Ramos (cell line): ENCODE data around the gene INAVA.

Source experiments
- in situ Hi-C: fragments of 300-500 bp; cut with MboI; formaldehyde crosslinking; loops from one replicate; pipeline ENCODE4 v1.14.3; 2022; ENCODE audit warnings: low sequenced_read_pairs; ENCODE audit not compliant: unreplicated experiment

INAVA gene

DNA sequence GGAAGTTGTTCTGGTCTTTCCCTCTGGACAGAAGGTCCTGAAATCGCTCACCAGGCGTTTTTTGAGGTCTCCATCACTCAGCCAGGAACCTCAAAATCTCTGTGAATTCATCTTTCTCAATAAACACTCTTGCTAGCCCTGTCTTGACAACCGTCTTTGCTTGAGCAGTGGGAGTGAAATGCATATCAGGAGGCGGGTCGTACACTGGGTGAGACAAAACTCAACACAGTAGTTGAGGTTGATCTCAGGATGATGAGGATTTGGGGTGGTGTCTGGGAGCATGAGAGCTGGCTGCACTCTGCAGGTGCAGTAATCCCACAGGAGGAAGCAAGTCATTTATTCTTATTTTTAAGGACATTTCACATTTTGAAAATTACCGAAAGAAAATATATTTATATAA lies 20.0 kb upstream of the INAVA start:
- in situ Hi-C loops, result no loop called here

DNA sequence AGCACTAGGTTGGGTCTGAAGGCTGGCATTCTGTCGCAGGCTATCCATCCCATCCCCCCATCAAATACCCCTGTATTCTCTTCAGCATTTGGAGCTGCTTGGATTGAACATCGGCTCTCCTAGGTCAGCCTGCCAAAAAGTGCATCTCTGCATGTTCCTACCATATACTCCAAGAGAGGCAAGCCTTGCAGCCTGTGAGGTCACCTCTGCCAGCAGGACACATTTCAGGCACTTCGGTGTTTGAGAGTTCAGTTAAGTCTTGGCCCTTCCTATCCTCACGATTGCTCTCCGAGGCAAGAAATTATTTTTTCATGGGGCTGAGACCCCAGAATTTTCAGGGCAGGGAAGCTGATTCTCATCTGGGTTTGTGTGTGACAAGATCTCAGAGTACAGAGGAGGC lies 19.3 kb upstream of the INAVA start:
- in situ Hi-C loops, result no loop called here

DNA sequence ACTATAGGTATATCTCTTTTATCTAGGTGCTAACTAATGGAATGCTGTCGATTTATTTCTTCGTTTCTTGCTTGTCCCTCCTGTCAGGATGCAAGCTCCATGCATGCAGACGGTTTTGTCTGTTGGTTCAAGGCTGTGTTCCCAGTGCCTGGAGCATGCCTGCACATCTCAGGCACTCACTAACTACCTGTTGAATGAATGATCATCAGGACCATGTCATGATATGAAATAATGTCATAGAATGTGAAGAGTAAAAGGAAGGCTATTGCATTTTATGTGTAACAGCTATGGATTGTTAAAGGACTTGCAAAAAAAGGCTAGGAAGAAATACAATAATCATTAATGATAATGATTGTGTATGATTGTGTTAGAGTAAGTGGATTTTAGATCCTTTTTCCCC lies 17.7 kb upstream of the INAVA start:
- in situ Hi-C loops, result no loop called here

DNA sequence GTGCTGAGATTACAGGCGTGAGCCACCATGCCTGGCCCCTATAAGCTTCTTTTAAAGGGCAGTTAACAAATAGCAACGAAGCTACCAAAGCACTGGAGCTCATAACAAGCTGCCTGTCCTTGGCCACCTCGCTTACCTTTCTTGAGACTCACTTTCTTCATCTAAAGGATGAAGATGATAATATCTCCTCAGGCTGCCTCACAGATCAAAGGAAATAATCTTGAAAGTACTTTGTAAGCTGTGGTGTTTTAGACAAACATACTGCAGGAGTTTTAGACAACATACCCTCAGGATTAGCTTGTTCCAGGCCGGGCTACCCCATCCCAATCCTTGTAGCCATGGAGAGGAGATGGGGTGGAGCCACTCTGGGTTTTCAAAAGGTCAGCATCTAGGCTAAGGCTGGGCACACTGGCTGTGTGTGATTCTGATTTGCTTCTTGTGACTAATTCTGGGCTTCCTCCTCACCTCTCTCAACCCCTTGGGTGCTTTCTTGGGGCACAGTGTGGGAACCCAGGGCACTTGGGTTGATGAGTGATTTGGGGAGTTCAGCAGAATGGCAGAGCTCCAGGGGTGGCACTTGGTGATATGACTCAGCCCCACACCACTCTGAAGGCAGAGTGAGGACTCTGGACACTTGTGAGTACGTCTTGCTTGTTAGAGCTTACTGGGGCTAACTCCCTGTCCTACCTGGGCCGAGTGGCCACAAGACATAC lies 16.7 kb upstream of the INAVA start:
- in situ Hi-C loops, result no loop called here

DNA sequence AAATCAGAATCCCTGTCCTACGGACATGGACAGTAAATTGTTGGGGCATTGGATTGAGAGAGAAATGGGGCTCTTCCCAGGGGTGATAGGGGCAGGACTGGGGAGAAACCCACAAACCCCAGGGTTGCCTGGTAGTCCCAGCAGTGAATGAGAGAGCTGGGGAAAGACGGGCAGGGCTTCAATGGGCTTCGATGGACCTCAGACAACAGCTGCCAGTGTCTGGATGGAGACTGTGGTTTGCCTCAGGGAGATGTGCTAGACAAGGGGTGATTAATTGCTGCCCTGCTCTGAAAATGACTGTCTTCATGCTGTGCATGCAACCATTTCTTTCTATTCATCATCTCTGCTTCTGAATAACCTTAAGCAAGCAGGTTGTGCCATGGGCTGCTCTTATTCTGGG lies 14.5 kb upstream of the INAVA start:
- in situ Hi-C loops, result no loop called here

DNA sequence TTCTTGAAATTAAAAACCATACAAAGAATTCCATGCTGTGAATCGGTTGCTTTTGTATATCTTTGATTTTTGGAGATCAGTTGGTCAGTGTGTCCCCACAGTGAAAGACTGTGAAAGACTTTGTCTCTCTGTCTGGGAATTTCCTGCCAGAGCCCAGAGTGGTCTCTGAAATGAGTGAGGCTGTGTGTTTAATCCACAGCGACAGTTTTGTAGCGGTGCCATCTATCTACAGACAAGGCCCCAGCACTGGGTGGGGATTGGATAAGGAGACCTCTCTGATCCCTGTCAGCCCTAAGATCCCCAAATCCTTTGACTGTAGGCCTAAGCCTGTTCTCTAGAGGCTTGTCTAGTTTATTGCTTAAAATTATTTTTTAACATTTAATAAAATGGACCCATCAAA lies 11.6 kb upstream of the INAVA start:
- in situ Hi-C loops, result no loop called here

DNA sequence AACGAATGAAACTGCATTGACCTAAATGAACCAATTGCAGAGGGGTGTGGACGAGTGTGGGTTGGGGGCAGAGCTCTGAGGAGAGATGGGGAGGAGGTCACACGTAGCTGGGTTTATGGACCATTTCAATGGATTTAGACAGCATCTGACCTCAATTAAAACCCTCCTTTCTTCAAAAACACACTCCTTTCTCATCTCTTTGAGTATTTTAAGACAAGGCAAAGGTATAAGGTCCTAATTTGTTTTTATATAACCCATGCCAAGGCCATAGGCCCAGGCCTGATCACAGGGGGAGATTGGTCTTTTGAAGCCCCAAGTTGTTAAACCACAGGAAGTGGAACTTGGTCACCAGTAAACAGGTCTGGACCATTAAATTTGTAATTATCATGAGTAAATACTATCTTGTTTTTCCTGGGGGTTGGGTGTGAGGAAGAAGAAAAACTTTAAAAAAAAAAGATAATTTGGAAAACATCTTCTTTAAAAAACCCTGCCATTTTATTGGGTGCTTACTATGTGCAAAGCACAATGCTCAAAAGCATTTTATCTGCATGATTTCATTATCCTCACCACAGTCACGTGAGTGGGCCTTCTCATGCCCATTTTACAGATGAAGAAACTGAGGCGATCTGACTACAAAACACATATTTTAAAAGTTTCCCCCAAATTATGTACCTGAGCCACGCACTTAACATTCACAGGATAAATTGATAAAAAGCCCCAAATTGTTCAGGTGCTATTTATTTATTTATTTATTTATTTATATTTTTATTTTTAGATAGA lies 8.9 kb upstream of the INAVA start:
- in situ Hi-C loops, result no loop called here

DNA sequence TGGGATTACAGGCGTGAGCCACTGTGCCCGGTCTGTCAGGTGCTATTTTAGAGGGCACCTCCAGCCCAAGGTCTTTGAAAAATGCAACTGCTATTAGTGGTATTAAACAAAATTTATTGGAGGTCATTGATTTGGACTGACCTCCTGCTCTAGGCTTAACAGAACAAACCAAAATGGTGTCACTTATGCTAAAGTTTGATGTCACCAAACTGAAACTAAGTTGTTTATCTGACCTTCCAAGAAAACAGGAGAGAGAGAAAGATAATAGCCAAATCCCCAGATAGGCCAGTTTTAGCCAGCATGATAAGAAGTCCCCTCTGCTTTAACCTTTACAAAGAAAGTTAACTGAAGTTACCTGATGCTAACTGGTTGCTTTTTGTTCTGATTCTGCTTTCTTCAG lies 8.1 kb upstream of the INAVA start:
- in situ Hi-C loops, result no loop called here

DNA sequence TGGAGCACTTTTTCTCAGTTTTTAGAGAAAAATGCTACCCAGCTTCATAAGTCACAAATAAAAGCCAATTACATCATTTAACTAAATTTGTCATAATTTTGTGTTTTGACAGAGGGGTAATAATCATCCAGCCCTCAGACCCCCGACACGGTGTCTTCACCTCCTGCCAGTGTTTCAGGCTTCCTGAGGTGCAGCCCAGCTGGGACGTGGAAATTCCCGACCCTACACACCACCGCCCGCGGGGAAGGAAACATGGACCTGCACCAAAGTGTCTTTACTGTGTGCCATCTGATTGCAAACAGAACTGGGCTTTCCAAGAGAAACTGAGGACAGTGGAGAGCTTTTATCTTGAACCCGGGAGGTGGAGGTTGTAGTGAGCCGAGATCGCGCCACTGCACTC lies 7.7 kb upstream of the INAVA start:
- in situ Hi-C loops, result no loop called here

DNA sequence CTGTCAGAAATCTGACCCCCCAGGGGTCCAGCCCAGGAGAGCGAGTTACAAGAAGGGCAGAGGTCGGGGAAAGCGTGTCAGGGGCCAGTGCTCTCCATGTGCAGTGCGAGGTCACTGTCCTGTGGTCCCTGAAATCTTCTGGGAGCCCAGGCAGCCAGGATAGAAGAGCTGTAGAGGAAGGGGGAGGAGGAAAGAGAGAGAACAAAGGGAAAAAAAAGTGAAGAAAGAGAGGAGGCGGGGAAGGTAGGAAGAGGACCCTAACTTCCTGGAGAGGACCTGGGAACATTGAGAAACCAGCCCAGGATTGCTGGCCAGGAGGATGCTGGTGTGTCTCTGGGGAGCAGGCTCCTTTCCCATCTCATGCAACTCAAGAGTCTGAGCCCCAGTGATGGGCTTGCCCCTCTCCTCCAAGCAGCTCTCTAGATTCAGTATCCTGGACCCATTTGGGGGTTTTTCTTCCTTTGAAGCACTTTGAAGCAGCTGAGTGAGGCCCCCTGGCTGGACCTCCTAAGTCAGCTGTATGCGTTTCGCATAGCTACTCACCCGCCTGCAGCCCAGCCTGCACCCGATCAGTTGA lies 6.8 kb upstream of the INAVA start:
- in situ Hi-C loops, result no loop called here

DNA sequence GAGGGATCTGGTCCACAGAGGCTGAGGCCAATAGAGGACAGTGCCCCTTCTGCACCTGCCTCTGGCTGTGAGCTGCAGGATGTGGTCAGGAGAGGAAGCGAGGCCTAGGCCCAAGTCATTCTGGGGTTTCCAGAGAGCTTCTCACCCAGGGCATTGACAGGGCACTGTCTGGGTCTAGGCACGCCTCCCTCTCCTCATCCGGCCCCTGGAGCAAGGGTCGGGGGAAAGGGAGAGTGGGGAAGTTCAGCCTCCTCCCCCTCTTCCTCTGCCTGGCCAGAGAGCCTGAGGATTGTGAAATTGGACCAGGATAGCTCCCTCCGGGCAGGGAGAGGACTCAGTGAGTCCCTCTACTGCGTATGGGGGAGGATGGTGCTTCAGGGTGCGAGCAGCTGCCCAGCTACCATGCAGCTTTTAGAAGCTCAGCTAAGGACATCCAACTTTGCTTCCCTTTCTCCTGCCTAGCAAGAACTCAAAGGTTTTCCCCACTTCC lies 6.3 kb upstream of the INAVA start:
- in situ Hi-C loops, result no loop called here

DNA sequence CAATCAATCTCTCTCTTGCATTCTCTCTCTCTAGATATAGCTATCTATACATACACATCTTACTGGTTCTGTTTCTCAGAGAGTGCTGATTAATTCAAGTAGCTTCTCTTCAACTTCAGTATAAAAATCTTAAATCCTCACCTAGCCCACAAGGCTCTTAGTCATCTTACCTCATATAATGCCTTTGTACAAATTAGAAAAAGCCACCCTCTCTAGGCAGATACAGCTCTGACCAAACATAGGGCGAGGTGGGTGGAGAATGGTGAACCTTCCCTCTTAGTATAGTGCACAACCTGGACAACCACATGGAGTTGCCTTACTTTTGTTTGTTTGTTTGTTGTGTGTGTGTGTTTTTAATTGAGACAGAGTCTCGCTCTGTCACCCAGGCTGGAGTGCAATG lies 5.1 kb upstream of the INAVA start:
- in situ Hi-C loops, result no loop called here

DNA sequence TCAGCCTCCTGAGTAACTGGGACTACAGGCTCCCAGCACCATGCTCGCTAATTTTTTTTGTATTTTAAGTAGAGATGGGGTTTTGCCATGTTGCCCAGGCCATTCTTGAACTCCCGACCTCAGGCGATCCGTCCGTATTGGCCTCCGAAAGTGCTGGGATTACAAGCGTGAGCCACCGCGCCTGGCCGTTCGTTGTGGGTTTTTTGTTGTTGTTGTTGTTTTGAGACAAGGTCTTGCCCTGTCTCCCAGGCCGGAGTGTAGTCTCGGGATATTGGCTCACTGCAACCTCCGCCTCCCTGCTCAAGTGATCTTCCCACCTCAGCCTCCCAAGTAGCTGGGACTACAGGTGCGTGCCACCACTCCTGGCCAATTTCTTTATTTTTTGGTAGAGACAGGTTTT lies 4.7 kb upstream of the INAVA start:
- in situ Hi-C loops, result no loop called here

DNA sequence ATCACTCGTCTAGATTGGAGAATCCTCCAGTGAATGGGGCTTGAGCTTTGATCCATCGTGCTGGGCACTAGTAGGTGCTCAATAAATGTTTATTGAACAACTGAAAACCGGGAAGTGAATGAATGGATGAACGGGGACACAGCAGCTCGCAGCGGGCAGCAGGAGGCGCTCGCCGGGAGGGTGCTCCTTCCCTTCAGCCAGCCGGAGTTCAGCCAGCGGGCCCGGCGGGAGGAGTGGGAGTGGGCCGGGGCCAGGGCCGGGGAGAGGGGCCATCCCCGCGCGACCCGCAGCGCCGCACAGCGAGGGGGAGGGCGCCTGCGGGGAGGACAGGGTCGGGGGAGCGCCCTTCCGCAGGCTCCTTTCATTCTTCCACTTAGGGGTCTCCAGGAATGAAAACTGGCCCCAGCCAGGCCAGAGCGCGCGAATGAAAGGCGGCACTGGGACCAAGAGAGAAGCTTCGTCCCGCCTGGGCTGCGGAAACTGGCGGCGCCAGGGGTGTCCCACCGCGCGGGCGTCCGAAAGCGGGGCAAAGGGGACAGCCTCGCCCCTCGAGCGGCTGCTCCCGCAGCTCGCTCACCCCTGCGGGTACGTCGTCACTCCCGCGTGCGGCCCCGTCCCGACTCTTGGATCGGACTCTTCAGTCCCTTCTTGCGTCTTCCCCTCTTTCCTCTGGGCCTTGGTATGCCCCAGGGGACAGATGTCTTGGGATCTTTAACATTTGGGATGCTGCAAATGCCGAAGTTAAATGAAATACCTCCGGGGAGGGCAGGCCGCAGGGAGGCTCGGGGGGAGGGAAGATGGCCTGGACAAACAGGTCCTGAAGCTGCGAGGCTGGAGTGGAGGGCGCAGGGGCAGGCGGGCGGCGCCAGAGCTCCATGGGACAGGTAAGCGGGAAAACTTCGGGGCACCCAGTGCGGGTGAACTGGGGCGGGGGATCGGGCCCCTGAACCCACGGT lies 3.6 kb upstream of the INAVA start:
- in situ Hi-C loops, result no loop called here

DNA sequence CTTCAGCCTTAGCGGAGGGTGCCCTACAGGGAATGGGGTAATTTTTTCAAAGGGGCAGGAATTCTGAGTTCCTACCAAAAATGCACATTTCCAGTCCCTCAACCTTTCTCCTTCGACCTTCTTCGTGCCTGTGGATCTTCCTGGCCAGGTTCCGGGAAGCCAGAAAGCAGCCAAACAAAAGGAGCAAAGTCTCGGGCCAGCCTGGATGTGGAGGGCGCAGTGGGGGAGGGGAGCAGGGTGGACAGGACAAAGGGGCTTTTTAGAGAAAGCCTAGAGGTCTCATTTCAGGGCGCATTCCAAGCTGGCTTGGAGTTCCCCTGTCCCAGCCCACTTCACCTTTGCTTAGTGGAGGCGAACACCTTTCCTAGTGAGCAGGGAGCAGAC lies 2.9 kb upstream of the INAVA start:
- in situ Hi-C loops, result no loop called here

DNA sequence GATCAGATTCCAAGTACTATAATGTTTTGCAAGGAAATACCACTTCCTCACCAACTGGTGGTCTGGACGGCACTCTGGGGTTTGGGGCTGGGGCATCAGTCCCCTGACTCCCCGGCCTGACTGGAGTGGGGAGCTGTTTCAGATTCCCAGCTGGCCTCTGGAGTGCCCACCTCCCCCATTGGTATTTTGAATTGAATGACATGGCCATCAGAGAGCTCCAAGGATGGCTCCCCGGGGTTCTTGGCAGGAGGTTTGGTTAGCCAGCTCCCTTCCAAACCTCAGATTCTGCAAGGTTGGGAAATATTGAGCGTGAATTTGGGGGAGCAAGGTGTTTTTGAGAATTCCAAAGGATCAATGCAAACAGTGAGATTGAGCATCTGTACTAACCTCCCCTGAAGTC lies 2.2 kb upstream of the INAVA start:
- in situ Hi-C loops, result no loop called here

DNA sequence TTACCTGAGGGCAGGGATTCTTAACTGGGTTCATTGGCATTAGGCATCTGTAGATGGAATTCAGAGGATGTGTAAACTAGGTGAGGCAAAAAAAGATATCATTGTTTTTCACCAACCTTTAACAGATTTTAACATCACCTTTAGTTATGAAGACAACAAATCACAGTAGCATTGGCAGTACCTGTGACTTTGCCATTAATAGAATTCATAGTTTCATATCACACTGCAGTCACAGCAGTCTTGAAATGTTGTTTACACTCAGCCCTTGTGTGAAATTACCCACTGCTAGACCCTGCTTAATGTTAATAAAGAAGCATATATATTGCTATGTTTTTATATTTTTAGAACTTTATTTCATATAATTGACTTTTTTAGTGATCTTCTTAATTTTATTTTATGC lies 1.7 kb upstream of the INAVA start:
- in situ Hi-C loops, result no loop called here

DNA sequence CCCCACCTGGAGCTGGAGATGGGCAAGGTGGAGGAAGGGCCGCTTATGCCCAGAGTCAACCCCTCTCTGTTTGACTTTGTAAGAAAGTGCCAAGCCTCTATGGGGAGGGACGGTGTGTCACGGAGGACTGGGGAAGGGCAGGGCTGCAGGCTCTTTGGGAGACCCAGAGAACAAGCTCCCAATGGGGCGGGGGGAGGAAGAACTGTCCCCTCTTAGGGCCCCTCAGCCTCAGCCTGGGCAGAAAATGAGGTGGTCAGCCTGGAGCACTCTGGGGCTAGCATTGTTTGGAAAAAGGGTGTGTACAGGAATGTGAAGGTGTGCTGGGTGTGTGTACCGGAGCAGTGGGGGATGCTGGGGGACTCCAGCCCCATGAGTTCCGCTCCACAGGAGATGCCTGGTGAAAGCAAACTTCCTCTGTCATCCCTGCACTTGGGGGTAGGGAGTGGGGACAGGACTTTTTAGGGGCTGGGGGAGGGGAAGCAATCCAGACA lies 1.2 kb upstream of the INAVA start:
- in situ Hi-C loops, result no loop called here

DNA sequence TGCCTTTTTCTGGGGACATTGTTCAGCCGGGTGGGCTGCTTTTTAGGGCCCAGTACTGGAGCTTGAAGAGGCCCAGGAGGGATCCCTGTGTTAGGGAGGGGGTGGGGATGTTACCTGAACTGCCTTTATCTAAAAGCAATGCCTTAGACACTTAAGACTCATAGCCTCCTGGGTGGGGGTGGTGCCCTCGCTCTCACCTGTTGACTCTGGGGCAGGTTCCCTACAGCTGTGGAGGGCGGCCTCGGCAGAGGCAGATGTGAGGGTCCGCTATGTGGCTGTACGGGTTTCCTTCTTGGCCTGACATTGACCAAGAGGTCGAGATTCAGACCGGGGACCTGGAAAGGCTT lies 716 bp downstream of the INAVA start:
- in situ Hi-C loops, result no loop called here

DNA sequence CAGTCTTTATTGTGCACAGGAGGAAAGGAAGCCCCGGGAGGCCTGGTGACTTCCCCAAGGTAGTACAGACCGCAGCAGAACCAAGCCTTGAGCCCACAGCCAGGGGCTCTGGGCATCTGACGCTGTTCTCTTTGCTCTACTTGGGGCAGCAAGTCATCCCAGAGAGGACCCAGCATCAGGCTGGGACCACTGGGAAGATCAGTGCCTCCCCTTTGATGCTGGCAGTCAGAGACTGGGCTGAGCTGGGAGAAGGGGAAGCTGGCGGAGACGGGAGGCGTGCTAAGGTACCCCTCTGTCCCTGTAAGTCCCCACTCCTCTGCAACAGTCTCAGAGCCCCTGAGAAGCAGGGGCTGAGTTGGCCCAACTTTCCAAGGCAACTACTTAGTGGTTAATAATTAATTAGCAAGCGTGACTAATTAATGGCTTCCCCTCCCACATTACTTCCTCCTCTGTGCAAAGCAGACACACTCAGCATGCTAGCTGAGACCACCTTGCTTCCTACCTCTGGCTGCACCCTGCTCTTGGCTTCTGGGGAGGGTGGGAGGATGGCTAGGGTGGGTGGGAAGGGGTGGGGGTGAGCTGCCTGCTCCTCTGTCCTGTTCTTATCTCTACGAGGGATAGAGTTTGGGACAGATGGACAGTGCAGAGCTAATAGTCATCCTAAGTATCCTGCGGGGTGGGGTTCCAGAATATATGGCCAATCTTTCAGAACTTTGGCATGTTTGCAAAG lies 1.3 kb downstream of the INAVA start:
- in situ Hi-C loops, result no loop called here
